ENCODE measurements around the gene ISYNA1. TPM values are rescaled to one million over a fixed set of nuclear protein-coding genes. Genes with fewer than 3 reads are reported as not detected.
A peak's percentile ranks its signal among the peaks of the same experiment; 100 is the strongest.

Gene ISYNA1
- total and polyA plus RNA-seq, 2 of the 8 experiments (the other 6 are each of a cell fraction or from before 2014, with no cell fraction given): 207 to 264 TPM

DNA sequence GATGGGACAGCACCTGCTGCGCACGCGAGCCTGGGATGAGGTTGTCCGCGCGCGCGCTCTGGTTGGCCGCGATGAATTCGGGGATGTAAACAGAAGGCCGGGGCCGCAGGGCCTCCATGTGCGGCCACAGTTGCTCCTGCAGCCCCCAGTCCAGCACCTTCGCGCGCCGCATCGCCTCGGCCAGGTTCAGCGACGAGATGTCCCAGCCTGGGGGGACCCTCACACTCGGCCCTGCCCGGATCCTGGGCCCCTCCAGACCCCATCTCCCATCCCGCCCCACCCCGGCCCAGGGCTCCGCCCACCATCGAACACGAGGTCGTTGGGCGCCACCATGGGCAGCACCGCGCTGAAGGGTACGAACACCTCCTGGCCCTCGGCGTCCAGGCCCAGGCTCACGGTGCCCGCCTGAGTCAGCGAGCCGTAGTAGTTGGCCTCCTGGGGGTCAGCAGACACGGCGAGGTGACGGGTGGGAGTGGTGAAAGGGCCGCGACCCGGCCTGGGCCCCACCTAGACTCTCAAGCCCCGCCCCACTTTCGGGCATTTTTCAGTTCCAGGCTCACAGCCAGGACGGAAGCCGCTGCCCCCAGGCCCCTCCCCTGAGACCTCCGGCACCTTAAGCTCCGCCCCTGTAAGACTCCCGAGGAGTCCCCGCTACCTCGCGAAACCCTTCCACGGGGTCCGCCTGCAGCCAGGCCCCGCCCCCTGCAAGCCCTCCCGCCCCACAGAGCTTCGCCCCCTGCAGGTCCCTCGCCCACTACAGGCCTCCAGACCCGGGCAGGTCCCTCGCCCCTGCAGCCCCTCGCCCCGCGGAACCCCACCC is 1.1 kb downstream of the ISYNA1 start (continued):
- TF ChIP-seq SUZ12 (IDR thresholded peaks at IDR 0.05; ENCODE audit: low read length) (no peak), SP4 (IDR thresholded peaks at IDR 0.05; ENCODE audit: low read length) (no peak; the same call in 1 of the 2 replicates), POLR2A (IDR thresholded peaks at IDR 0.05; ENCODE audit: control extremely low read depth in 1 of 2, low read depth in 2 of 2, low read length in 2 of 2) (peak in 1 of 2 experiments; percentile 33; a peak in 2 of 3 replicates), GTF2F1 (IDR thresholded peaks at IDR 0.05; ENCODE audit: borderline replicate concordance, low read depth, low read length) (no peak), SP2 (IDR thresholded peaks at IDR 0.05; ENCODE audit: low read length) (no peak), JUND (IDR thresholded peaks at IDR 0.05; ENCODE audit: low read length) (no peak), FOSL1 (IDR thresholded peaks at IDR 0.05; ENCODE audit: insufficient read depth, low read depth, low read length) (no peak), POLR2AphosphoS5 (IDR thresholded peaks at IDR 0.05; ENCODE audit: low read depth, low read length) (no peak), RBBP5 (IDR thresholded peaks at IDR 0.05; ENCODE audit: borderline replicate concordance, low read depth, low read length) (peak; percentile 23; the same call in 1 of the 2 replicates), EZH2 (IDR thresholded peaks at IDR 0.05; ENCODE audit: low read depth, low read length, severe bottlenecking) (no peak)
- TF ChIP-seq, protein P1, sequence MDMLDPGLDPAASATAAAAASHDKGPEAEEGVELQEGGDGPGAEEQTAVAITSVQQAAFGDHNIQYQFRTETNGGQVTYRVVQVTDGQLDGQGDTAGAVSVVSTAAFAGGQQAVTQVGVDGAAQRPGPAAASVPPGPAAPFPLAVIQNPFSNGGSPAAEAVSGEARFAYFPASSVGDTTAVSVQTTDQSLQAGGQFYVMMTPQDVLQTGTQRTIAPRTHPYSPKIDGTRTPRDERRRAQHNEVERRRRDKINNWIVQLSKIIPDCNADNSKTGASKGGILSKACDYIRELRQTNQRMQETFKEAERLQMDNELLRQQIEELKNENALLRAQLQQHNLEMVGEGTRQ (IDR thresholded peaks at IDR 0.05; ENCODE audit: low read length): no peak
- TF ChIP-seq, protein P2, sequence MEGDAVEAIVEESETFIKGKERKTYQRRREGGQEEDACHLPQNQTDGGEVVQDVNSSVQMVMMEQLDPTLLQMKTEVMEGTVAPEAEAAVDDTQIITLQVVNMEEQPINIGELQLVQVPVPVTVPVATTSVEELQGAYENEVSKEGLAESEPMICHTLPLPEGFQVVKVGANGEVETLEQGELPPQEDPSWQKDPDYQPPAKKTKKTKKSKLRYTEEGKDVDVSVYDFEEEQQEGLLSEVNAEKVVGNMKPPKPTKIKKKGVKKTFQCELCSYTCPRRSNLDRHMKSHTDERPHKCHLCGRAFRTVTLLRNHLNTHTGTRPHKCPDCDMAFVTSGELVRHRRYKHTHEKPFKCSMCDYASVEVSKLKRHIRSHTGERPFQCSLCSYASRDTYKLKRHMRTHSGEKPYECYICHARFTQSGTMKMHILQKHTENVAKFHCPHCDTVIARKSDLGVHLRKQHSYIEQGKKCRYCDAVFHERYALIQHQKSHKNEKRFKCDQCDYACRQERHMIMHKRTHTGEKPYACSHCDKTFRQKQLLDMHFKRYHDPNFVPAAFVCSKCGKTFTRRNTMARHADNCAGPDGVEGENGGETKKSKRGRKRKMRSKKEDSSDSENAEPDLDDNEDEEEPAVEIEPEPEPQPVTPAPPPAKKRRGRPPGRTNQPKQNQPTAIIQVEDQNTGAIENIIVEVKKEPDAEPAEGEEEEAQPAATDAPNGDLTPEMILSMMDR (IDR thresholded peaks at IDR 0.05; ENCODE audit: control extremely low read depth in 1 of 3, insufficient read depth in 1 of 3, low read depth in 1 of 3, low read length in 3 of 3): no peak
